Epithelial cell of esophagus (primary cell): ENCODE results near the gene CLSTN3.

Source experiments
- DNase-seq: peaks from one replicate; pipeline ENCODE4 v3.0.0; 2010; ENCODE audit warnings: low read depth
- H3K4me3 ChIP-seq: 2 replicates; pipeline ENCODE4 v1.5.1; 2011; ENCODE audit warnings: mild to moderate bottlenecking, low read length, control low read depth
- TF ChIP-seq, protein P1 (sequence below): IDR thresholded peaks from 2 replicates; pipeline ENCODE4 v1.5.1; 2011; ENCODE audit warnings: low read depth, mild to moderate bottlenecking, low read length, control low read depth, inconsistent platforms; ENCODE audit not compliant: insufficient read depth; ENCODE audit errors: missing control alignments

CLSTN3 gene

DNA sequence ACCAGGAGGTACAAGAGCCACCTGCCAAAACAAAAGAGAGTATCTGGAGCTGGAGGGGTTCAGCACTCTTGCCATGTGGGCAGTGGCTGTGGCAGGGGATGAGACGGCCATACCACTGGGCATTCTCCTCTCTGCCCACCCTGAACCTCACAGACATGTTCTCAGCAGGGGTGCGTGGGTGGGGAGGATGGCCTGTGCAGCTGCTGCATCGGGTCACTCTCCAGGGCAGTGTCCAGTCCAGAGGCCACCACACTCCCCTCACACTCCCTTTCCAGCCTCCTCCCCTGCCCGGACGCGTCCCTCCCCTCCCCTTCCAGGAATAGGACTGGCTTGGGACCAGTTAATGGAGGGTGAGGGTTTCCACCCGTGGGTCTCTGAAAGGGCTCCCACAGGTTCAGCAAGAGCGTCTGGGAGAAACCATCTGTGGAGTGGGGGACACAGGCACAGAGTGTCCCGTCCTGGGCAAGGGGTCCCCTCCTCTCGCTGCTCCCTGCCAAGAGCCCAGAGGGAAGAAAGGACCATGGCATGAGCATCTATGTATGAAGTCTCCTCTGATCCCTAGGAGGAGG is 38.4 kb upstream of the CLSTN3 start:
- no peak overlapping the region for H3K4me3 ChIP-seq
- no peak for DNase-seq
- TF ChIP-seq, protein P1, sequence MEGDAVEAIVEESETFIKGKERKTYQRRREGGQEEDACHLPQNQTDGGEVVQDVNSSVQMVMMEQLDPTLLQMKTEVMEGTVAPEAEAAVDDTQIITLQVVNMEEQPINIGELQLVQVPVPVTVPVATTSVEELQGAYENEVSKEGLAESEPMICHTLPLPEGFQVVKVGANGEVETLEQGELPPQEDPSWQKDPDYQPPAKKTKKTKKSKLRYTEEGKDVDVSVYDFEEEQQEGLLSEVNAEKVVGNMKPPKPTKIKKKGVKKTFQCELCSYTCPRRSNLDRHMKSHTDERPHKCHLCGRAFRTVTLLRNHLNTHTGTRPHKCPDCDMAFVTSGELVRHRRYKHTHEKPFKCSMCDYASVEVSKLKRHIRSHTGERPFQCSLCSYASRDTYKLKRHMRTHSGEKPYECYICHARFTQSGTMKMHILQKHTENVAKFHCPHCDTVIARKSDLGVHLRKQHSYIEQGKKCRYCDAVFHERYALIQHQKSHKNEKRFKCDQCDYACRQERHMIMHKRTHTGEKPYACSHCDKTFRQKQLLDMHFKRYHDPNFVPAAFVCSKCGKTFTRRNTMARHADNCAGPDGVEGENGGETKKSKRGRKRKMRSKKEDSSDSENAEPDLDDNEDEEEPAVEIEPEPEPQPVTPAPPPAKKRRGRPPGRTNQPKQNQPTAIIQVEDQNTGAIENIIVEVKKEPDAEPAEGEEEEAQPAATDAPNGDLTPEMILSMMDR: no peak

DNA sequence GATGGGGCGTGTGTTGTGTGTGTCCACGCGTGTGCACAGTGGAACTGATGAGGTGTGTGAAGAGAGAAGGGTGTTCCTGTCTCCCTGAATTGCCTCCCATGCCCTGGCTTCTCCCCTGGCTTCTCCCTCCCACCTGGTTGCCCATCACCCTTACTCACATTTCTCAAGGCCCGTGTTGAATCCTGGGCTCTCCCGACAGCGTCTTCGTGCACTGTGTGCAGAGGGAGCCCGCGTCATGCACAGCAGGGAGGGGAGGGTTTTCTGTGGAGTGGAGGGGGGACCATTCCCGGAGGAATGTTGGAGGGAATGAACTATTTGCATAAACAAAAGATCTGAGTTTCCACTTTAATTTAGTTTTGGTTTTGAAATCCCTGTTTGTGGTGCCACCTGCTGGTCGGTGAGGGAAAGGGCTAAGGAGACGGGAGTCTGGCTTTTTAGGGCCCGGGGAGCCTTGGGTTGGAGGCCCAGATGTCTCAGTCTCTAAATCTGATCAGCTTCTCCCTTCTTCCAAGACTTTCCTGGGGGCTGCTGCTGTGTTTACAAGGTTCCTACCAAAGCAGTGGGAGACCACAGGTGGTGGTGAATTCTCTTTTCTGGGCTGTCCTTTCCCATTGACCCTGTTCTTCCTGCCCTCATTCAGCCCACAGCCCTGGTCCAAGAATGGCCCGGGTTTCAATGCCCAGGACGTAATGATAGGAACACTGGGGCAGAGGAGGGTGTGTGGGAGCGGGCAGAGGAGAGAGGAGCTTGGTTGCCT is 37.8 kb upstream of the CLSTN3 start, which contains the start of gene C1R:
TSS of gene C1R (minus strand) at position 217 of the 757 bp plus-strand sequence. CDS start at position 160, 57 bp downstream.
- TF ChIP-seq, protein P1: peak; percentile 93
- peak within 1 kb of the TSS; percentile 38 for H3K4me3 ChIP-seq
- peak; percentile 65 for DNase-seq

DNA sequence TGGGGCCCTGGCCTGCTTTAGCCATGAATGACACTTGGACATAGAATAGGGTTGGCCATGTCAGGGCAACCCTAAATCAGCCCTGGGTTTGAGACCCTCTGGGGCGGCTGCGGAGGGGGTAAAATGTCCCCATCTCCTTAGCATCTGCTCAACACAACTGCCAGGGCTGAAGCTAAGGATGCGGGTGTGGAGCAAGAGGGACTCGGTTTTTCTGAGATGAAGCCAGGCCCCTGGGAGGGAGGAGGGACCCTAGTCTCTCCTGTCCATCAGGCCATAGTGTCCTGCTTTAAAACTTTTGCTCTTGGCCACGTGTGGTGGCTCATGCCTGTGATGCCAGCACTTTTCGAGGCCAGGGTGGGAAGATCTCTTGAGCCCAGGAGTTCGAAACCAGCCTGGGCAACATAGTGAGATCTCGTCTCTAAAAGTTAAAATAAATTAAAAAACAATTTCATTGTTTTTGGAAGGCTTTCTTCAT is 37.1 kb upstream of the CLSTN3 start:
- TF ChIP-seq, protein P1: no peak
- no peak for DNase-seq
- H3K4me3 ChIP-seq: no peak overlapping the region

DNA sequence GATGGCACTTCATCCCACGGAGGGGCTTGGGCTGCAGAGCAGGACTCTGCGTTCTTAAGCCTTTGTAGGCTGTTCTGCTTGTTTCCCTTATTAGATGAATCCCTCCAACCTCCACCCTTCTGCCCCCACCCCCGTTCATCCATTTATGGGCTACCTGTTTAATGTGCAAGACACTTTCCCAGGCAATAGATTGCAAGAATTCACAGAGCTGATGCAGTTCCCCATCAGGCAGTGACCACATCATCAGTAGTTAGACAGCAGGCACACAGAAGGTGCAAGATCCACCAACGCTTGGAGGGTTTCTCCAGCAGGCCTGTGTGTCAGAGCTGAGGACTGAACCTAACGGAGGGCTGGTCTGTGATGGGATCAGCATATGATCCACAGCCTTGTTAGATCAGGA is 36.7 kb upstream of the CLSTN3 start:
- H3K4me3 ChIP-seq: no peak overlapping the region
- TF ChIP-seq, protein P1: no peak

DNA sequence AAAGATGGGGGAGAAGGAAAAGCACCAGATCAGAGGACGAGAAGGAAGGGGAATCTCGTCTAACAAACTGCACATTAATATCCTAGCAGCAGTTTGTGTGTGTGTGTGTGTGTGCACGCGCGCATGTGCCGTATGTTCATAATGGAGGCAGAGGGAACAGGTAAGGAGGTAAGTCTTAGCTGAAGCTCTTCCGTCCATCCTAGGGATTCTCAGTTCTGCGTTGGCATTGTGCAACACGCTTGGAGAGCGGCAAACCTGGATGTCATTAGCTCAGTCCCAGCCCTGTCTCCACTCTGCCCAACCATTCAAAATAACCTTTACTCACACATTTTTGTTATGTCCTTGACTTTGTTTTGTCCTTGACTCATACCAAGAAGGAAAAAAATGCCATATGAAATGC is 36.3 kb upstream of the CLSTN3 start:
- no peak overlapping the region for H3K4me3 ChIP-seq
- TF ChIP-seq, protein P1: no peak
- DNase-seq: no peak

More for the DNA sequence above, 36.7 kb upstream of the CLSTN3 start:
- DNase-seq: no peak

DNA sequence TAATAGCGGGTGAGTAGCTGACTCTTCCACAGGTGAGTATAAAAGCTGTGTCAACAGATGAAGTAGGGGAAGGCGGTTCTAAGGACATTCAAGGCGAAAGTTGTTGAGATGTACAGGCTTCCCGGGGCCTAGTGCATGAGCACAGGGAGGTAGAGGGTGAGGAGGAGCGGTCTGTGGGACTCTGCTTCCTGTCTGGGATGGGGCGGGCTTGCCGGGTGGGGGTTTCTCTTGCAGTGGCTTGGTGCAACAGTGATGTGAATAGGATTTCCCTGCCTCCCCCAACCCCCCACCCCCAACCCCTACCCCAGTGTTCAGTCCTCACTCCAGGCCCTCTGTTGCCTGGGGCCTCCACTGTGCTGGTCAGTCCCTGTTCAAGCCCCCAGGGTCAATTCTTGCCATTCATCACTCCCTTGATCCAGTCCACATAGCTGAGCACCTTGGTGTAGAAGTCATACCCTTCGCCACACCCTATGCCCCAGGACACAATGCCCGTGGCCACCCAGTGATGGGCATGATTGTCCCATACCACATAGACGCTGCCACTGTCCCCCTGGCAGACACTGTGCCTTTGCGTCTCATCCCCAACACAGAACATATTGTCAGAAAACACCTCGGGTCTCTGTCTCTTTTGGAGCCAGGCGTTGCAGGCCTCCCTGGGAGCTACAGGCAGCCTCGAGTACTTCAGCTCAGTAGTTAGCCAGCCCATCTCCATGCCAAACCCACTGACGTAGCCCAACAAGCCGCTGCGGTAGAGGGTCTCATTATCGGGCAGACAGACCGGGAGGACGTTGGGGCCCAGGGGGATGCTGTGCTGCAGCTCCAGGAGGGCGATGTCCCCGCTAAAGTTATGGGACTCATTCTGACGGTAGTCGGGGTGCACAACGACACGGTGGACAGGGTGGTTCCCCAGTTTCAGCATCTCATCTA is 33.9 kb upstream of the CLSTN3 start:
- no peak for DNase-seq
- H3K4me3 ChIP-seq: no peak overlapping the region
- TF ChIP-seq, protein P1: no peak
